ENCODE results near the gene MSH5.
"Not testable (repeated sequence)": the region's sequence is repeated elsewhere in the genome, so short reads cannot be mapped to it uniquely, and the experiment has no call there.

DNA sequence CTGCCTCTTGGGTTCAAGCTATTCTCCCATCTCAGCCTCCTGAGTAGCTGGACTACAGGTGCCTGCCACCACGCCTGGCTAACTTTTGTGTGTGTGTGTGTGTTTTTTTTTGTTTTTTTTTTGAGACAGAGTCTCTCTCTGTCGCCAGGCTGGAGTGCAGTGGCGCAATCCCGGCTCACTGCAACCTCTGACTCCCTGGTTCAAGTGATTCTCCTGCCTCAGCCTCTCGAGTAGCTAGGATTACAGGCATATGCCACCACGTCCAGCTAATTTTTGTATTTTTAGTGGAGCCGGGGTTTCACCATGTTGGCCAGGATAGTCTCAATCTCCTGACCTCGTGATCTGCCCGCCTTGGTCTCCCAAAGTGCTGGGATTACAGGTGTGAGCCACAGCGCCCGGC lies 30.6 kb upstream of the MSH5 start:
- TF ChIP-seq, protein P1, sequence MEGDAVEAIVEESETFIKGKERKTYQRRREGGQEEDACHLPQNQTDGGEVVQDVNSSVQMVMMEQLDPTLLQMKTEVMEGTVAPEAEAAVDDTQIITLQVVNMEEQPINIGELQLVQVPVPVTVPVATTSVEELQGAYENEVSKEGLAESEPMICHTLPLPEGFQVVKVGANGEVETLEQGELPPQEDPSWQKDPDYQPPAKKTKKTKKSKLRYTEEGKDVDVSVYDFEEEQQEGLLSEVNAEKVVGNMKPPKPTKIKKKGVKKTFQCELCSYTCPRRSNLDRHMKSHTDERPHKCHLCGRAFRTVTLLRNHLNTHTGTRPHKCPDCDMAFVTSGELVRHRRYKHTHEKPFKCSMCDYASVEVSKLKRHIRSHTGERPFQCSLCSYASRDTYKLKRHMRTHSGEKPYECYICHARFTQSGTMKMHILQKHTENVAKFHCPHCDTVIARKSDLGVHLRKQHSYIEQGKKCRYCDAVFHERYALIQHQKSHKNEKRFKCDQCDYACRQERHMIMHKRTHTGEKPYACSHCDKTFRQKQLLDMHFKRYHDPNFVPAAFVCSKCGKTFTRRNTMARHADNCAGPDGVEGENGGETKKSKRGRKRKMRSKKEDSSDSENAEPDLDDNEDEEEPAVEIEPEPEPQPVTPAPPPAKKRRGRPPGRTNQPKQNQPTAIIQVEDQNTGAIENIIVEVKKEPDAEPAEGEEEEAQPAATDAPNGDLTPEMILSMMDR (IDR thresholded peaks at IDR 0.05; ENCODE audit: low read depth, low read length): not testable (repeated sequence)
- not testable (repeated sequence) for TF ChIP-seq EZH2phosphoT487 (IDR thresholded peaks at IDR 0.05; ENCODE audit: low read depth)

Measured in OCI-LY3 (cell line).